Spleen (tissue), 7 donors: ENCODE data around the gene LIN28A.

ENCODE experiments used
- CTCF ChIP-seq, 11 experiments: fragments of 200-600 bp in 7 of 11; fragments of 450-650 bp in 4 of 11; sonication (generic) in 4 of 11; IDR thresholded peaks in 8 of 11; conservative IDR thresholded peaks in 3 of 11; 1 replicate in 7 of 11; 2 replicates in 4 of 11; pipeline versions ENCODE4 v1.4.0 to v1.8.0; 2016 to 2021; ENCODE audit warnings: antibody characterized with exemption in 11 of 11, inconsistent platforms in 4 of 11, mild to moderate bottlenecking in 1 of 11
- POLR2A ChIP-seq, 3 donors: fragments of 450-650 bp; IDR thresholded peaks; one replicate each; pipeline ENCODE4 v1.5.1; 2017; ENCODE audit warnings: antibody characterized with exemption in 3 of 3, mild to moderate bottlenecking in 1 of 3
- POLR2AphosphoS5 ChIP-seq, 3 donors: sonication (generic); formaldehyde crosslinking; IDR thresholded peaks; one replicate each; pipeline ENCODE4 v1.5.1; 2017; ENCODE audit warnings: antibody characterized with exemption in 3 of 3
- donor health status: DM: no; HTN: no; CAD: no; lungs with moderate emphysema.
- donor health status: DM: no; HTN: no; CAD: no.
- donor health status: DM: no; HTN: no; CAD: no.

DNA sequence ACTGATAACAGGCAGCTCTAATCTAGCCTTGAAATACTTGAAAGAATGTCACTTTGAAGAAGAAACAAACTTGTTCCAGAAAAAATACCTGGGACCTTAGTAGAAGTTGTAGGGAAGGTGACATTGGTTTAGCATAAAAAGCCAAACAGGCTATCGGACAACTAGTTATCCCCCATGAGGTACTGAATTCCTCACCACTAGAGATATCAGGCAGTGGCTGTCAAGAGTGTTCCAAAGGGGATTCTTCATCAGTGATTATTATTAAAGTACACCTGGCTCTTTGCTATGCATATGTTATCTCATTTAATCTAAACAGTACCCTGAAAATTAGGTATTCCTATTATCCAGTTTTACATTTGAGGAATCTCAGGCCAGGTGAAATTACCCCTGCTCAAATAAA, 48.5 kb downstream of the LIN28A start:
- TF ChIP-seq POLR2A (IDR thresholded peaks at IDR 0.05) (no peak), CTCF (IDR thresholded peaks at IDR 0.05 in 8 of 11, conservative IDR thresholded peaks at IDR 0.05 in 3 of 11) (no peak), POLR2AphosphoS5 (IDR thresholded peaks at IDR 0.05) (no peak)
